ENCODE data around the gene ACAA2.

GRCh38 chr18:49834258-49834657 lies 20.9 kb upstream of the ACAA2 start:
- TF ChIP-seq CTCF (IDR thresholded peaks at IDR 0.05) (no peak), POLR2A (IDR thresholded peaks at IDR 0.05) (no peak)
